ENCODE data around the gene GSX2.

- no peak for TF ChIP-seq CTCF (IDR thresholded peaks at IDR 0.05)
- TF ChIP-seq POLR2A (IDR thresholded peaks at IDR 0.05): no peak
These were observed 19.1 kb downstream of the GSX2 start for GRCh38 chr4:54118850-54119589.

Data from body of pancreas (tissue), 4 donors.